Fibroblast of the conjunctiva (primary cell): Measurements from ENCODE around the gene TMEM100.

Experiments used
- DNase-seq: peaks from one replicate; pipeline ENCODE4 v3.0.0-alpha.2; 2010; ENCODE audit warnings: low read depth

Gene TMEM100

GRCh38 chr17:55717898-55718735 is 4.5 kb downstream of the TMEM100 start:
- peak; percentile 58 for DNase-seq

DNA sequence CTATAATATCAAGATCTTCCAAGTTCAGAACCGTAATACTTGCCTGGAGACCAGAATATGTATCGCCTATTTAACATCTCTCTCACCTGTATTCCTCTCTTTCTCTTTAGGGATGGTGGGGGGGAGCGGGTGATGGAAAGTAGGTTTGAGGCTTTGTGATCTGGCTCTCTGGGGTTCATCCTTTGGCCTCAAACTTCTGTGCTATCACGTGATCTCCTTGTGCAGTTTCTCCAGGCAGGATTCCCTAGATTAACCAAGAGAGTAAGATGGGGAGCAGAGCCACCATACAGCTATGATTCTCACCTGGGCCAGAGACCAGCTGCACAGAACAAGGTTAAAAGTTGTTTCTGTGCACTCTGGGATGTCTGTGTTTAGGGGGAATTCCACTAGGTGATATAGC is 5.2 kb downstream of the TMEM100 start:
- no peak for DNase-seq

GRCh38 chr17:55710829-55711496 is 11.7 kb downstream of the TMEM100 start:
- no peak for DNase-seq

DNA sequence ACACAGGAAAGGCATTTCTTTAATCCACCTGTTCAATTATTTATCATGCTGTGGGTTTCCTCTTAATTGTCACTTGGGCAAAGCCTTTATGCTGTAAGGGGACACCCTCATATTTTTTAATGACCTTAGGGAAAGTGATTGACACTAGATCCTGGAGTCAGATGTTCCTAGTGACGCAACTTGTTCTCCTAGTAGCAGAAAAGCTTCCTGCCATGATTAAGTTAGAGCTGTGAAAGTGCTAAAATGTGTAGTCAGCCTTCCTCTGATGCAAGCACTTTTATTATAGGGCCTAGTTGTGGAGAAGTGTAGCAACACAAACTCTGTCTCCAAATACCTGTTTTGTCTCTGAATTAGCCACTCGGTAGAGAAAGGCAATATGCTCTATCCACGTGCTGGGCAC is 12.3 kb downstream of the TMEM100 start:
- no peak for DNase-seq

DNA sequence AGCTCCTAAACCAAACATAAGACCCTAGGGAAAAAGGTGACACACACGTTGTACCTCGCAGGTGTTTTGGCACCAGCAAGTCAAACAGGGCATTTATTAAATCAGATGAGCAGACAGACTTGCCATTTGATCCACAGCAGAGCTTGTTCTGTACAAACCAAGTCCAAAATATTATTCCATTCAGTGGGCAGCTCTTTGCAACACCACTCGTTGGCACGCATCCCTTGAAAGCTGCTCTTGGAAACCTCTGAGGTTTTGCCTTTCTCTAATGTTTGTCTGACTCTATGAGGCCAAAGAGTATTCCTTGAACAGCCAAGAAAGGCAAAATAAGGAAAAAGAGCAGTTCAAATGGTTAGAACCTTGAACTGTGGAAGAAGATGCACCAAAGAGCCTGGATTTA is 12.7 kb downstream of the TMEM100 start:
- no peak for DNase-seq

DNA sequence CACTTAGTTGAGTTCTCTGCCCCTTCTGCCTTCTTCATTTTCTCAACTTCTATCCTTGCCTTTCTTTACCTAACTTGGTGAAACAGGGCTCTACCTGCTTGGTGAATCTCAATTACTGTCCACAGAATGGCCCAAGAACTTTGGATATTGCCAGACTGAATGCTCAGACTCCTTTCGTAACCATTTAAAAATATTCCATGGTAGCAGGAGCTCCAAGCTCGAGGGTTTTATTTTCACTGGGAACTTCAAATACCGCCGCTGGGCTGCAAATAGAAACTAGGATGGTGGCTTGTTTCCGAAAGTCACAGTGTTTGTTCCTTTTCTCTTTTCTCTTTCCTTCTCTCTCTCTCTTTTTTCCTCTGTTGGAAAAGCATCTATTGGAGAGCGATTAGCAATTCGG is 13.2 kb downstream of the TMEM100 start:
- no peak for DNase-seq

DNA sequence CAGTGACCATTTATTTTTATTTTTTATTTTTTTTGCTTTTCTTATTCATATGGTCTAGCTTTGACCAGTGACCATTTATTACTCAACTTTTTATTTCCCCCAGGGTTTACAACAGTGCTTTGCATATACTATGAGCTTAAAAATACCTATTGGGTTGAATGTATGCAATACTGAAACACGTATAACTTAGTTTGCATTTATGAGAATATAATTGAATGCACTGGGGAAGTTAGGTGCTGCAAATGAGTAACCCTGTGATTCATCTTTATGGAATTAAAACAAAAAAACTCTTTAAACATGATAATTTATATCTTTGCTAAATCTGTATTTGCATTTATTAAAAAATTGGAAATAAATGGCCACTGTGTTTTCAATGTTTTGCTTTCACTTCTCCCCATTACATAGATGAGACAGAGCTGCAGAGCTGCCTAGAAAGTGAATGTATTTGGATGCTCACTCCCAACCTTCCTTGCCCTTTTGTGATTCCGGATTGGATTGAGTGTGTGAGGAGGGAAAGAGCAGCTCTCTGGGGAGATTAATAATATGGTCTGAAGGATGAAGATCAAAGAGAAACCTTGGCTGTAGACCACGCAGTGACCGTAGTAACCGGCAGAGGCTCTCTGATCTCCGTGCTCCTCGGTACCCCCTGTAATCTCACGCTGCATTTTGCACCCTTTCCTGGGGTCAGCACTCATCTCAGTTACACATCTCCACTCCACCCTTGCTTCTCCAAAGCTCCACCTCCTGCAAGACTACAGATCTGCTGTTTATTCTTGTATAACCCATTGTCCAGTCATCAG is 14.3 kb downstream of the TMEM100 start:
- no peak for DNase-seq

DNA sequence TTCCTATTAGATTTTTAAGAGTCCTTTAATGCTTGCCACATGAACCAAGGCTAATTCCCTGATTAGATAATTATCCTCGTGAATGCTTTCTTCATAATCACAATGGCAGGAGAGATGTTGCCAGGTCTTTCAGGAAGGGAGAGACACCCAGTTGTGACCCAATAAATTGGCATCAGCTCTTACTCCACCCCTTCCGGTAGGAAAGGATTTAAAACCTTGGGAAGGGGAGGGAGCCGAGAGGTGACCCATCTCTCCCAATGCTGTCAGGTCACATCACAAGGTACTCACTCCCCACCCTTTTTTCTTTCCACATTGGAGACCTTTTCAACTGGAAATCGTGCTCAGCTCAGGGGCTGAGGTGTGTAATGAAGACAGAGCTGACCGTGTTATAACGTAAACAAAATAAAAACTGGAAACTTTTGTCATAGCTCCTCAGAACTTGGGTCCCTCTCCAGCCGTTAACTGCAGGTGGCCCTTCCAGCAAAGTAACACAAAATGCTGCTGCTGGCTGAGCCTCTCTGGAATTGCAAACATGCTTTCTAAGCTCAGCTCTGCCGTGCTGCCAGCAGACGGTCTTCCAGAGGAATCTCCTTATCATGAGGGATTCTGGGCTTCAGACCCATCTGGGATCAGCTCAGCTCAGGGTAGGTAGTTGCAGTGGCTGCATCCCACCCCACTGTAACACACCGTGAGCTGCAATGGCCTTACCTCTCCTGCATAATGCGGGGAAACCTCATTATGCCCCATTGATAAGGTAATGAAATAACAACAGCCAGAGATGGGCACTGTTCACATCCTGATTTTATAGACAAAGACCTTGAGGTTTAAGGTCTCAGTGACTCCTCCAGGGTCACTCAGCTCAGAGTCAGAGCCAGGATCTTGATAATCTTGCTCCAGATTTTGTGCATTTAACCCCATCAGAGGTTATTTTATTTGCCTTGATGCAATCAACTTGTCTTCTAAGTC is 15.6 kb downstream of the TMEM100 start:
- no peak for DNase-seq

DNA sequence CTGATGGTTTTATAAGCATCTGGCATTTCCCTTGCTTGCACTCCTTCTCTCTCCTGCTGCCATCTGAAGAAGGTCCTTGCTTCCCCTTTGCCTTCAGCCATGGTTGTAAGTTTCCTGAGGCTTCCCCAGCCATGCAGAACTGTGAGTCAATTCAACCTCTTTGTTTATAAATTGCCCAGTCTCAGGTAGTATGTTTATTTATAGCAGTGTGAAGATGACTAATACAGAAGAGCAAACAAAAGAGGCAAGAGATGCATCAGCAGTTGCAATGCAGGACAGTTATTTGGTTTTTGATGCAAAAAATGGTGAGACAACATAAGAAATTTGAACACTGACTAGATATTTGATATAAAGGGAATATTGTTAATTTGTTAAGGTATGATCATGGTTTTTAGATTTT is 16.8 kb downstream of the TMEM100 start:
- DNase-seq, result no peak

DNA sequence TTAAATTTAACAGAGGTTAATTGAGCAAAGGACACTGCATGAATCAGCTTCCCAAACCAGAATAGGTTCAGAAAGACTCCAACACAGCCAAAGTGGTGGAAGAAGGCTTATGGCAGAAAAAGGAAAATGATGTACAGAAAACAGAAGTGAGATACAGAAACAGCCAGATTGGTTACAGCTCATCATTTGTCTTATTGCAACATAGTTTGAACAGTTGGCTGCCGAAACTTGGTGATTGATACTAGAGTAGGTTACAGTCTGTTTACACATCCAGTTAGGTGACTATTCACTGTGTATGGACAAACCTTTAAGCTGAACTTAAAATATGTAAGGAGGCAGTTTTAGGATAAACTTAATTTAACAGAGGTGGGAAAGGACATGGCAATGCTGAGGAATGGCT is 18.3 kb downstream of the TMEM100 start:
- no peak for DNase-seq

DNA sequence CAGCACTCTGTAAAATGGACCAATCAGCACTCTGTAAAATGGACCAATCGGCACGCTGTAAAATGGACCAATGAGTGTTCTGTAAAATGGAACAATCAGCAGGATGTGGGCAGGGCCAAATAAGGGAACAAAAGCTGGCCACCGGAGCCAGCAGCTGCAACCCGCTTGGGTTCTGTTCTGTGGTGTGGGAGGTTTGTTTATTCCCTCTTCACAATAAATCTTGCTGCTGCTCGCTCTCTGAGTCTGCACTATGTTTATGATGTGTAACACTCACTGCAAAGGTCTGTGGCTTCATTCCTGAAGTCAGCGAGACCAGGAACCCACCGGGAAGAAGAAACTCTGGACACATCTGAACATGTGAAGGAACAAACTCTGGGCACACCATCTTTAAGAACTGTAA is 20.5 kb downstream of the TMEM100 start:
- no peak for DNase-seq

DNA sequence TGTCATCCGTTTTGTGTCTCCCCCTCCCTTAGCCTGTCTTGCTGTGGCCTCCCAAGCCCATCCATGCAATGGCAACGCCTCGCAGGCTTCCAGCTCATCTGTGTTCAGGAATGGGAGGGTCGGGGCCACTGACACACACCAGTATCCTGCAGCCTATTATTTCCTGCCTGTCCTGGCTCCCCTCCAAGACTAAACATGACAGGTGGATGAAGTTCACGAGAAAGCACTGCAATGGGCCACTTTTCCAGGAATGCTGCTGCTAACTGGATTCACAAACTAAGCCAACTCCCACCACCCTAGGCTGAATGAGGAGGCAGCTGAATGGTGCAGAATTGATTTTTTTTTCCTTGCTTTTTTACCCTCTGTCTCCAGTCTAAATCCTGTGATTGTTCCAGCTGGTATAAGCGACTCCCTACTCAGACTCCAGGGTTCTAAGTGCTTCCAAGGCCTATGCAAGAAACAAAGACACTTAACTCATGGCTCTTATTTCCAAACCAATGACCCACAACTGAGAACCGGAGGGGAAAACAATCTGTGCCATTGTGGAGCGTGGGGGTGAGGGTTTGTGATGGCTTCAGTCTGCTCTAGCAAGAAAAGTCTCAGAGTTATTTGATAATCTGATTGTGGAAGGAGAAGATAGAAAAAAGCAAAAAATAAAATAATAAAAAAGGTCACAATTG is 23.3 kb downstream of the TMEM100 start:
- DNase-seq, result no peak

DNA sequence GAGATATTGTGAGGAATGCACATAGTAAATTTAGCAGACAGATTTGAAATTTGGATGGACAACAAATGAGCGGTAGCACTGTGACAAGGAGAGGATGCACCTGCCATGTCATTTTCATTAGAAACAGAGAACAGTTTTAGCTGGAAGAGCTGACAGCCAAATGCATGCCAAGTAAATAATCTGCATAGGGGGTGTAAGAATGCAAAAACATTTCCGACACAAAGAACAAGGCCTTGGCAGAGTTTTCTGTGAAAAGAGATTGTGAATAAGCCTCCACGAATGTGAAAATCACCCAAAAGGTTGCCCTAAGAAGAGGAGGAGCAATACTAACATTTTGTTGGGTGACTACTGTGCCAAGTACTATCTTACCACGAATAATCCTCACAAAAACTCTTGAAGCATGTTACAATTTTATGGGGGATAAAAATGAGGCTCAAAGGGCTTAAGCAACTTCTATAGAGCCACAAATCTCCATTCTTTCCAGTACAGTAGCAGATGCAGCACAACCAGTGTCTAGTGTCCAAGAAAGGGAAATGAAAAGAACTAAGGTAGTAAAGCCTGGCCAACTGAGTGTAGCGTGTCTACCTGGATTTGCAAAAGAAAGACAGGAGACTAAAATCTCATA is 28.3 kb downstream of the TMEM100 start:
- no peak for DNase-seq

GRCh38 chr17:55693254-55694216 is 29.1 kb downstream of the TMEM100 start:
- DNase-seq, result peak; percentile 59

DNA sequence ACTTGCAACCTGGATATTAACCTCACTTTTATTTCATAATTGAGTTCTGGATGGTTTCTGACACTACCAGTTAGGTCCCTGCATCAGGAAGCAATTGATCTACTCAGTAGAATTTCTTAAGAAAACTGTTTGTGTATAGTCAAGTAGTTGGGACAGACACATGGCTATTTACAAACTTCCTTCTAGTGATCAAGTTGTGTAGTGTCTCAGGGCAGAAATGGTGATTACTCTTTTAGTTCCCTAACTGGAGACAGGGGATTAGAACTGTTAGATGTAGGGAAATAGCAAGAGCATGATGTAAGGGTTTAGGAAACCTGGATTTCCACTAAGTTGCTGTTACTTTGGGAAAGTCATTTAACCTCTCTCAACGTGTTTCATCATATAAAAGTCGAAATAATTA is 30.4 kb downstream of the TMEM100 start:
- no peak for DNase-seq

- no peak for DNase-seq
These were observed 31.0 kb downstream of the TMEM100 start for GRCh38 chr17:55691666-55692065.

- DNase-seq, result peak; percentile 74
These were observed 32.6 kb downstream of the TMEM100 start for GRCh38 chr17:55690105-55690508.

- DNase-seq, result no peak
These were observed 33.0 kb downstream of the TMEM100 start for GRCh38 chr17:55689672-55690071.

DNA sequence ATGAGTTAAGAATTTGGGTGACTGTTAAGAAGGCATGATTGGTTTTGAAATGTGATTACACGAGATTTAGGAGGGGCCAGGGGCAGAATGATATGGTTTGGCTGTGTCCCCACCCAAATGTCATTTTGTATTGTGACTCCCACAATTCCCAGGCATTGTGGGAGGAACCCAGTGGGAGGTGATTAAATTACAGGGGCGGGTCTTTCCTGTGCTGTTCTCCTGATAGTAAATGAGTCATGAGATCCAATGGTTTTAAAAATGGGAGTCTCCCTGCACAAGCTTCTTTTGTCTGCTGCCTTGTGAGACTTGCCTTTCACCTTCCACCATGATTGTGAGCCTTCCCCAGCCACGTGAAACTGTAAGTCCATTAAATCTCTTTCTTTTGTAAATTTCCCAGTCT is 34.6 kb downstream of the TMEM100 start:
- no peak for DNase-seq
